ENCODE data around the gene PIK3C2B.

The PIK3C2B gene

GRCh38 chr1:204506969-204507316 is 12.3 kb upstream of the PIK3C2B start:
- no peaks in the 10 kb centered on the region for H4K20me1 ChIP-seq (ENCODE audit: insufficient read depth, low read length)
- H3K4me3 ChIP-seq (ENCODE audit: low read length): peak overlapping the region; percentile 60
- no peaks in the 10 kb centered on the region for H3K27me3 ChIP-seq (replicated peaks; ENCODE audit: insufficient read depth, low read length)
- H3K4me2 ChIP-seq (ENCODE audit: low read depth, low read length): peak overlapping the region; percentile 67
- no peaks in the 10 kb centered on the region for H3K9me3 ChIP-seq (replicated peaks; ENCODE audit: insufficient read depth, low read length)
- H3K27ac ChIP-seq (ENCODE audit: low read length): peak overlapping the region; percentile 86
- H2AFZ ChIP-seq (ENCODE audit: low read length): peak overlapping the region; percentile 56
- peak; percentile 98 for DNase-seq
- H3K9me2 ChIP-seq (replicated peaks; ENCODE audit: insufficient read depth, low read length): no peaks in the 10 kb centered on the region
- H3K9ac ChIP-seq (ENCODE audit: low read length): peak overlapping the region; percentile 80
- TF ChIP-seq, protein P1, sequence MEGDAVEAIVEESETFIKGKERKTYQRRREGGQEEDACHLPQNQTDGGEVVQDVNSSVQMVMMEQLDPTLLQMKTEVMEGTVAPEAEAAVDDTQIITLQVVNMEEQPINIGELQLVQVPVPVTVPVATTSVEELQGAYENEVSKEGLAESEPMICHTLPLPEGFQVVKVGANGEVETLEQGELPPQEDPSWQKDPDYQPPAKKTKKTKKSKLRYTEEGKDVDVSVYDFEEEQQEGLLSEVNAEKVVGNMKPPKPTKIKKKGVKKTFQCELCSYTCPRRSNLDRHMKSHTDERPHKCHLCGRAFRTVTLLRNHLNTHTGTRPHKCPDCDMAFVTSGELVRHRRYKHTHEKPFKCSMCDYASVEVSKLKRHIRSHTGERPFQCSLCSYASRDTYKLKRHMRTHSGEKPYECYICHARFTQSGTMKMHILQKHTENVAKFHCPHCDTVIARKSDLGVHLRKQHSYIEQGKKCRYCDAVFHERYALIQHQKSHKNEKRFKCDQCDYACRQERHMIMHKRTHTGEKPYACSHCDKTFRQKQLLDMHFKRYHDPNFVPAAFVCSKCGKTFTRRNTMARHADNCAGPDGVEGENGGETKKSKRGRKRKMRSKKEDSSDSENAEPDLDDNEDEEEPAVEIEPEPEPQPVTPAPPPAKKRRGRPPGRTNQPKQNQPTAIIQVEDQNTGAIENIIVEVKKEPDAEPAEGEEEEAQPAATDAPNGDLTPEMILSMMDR (IDR thresholded peaks at IDR 0.05; ENCODE audit: low read length): no peak
- TF ChIP-seq EZH2 (optimal IDR thresholded peaks at IDR 0.05; ENCODE audit: low read depth, low read length) (no peak), EZH2phosphoT487 (IDR thresholded peaks at IDR 0.05; ENCODE audit: low read length) (no peak)
- H3F3A ChIP-seq (ENCODE audit: insufficient read depth, low read length): peaks cover 26% of the 10 kb centered on the region
- H3K36me3 ChIP-seq (replicated peaks; ENCODE audit: insufficient read depth, low read length): no peaks in the 10 kb centered on the region
- H3K4me1 ChIP-seq (ENCODE audit: low read length): peaks cover 8% of the 10 kb centered on the region
- no peaks in the 10 kb centered on the region for H3K79me2 ChIP-seq (ENCODE audit: low read length)

DNA sequence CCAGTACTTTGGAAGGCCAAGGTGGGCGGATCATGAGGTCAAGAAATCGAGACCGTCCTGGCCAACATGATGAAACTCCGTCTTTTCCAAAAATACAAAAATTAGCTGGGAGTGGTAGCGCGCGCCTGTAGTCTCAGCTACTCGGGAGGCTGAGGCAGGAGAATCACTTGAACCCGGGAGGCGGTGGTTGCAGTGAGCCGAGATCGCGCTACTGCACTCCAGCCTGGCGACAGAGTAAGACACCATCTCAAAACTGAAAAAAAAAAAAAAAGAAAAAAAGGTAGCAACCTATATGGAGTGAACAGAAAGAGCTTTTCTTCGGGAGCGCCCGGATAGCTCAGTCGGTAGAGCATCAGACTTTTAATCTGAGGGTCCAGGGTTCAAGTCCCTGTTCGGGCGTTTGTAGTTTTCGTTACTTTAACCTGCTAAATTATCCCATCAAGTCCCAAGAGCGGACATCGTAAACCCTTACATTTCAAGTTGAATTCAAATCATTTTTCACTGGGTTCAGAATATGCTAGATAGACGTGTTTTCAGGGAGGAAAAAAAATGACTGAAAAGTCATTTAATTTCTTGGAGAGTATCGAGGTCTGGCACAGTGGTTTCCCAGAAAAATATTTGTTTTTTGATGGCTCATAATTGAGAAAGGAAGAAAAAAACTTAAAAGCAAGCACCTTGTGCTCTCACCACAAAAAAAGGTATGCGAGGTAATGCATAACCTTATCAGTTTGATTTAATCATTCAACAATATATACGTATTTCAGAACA is 11.8 kb upstream of the PIK3C2B start:
- peak overlapping the region; percentile 60 for H3K4me3 ChIP-seq (ENCODE audit: low read length)
- H3K36me3 ChIP-seq (replicated peaks; ENCODE audit: insufficient read depth, low read length): no peaks in the 10 kb centered on the region
- peak; percentile 94 for DNase-seq
- TF ChIP-seq EZH2phosphoT487 (IDR thresholded peaks at IDR 0.05; ENCODE audit: low read length): no peak
- no peak for TF ChIP-seq EZH2 (optimal IDR thresholded peaks at IDR 0.05; ENCODE audit: low read depth, low read length)
- TF ChIP-seq, protein P1 (IDR thresholded peaks at IDR 0.05; ENCODE audit: low read length): no peak
- H3K4me1 ChIP-seq (ENCODE audit: low read length): peaks cover 8% of the 10 kb centered on the region
- H3K79me2 ChIP-seq (ENCODE audit: low read length): no peaks in the 10 kb centered on the region
- peak overlapping the region; percentile 63 for H3K9ac ChIP-seq (ENCODE audit: low read length)
- no peaks in the 10 kb centered on the region for H3K9me3 ChIP-seq (replicated peaks; ENCODE audit: insufficient read depth, low read length)
- H3K27me3 ChIP-seq (replicated peaks; ENCODE audit: insufficient read depth, low read length): no peaks in the 10 kb centered on the region
- no peaks in the 10 kb centered on the region for H3K9me2 ChIP-seq (replicated peaks; ENCODE audit: insufficient read depth, low read length)
- peak overlapping the region; percentile 86 for H3K27ac ChIP-seq (ENCODE audit: low read length)
- peak overlapping the region; percentile 25 for H2AFZ ChIP-seq (ENCODE audit: low read length)
- H3K4me2 ChIP-seq (ENCODE audit: low read depth, low read length): peak overlapping the region; percentile 67
- H4K20me1 ChIP-seq (ENCODE audit: insufficient read depth, low read length): no peaks in the 10 kb centered on the region
- peaks cover 26% of the 10 kb centered on the region for H3F3A ChIP-seq (ENCODE audit: insufficient read depth, low read length)

- Histone ChIP-seq H4K20me1 (ENCODE audit: insufficient read depth, low read length) (no peaks in the 10 kb centered on the region), H3K4me3 (ENCODE audit: low read length) (peak overlapping the region; percentile 55), H3K4me2 (ENCODE audit: low read depth, low read length) (peak overlapping the region; percentile 56), H3K36me3 (replicated peaks; ENCODE audit: insufficient read depth, low read length) (no peaks in the 10 kb centered on the region), H3K79me2 (ENCODE audit: low read length) (no peaks in the 10 kb centered on the region), H3K27me3 (replicated peaks; ENCODE audit: insufficient read depth, low read length) (no peaks in the 10 kb centered on the region), H3K9me2 (replicated peaks; ENCODE audit: insufficient read depth, low read length) (no peaks in the 10 kb centered on the region), H3K9ac (ENCODE audit: low read length) (peak overlapping the region; percentile 63), H3K27ac (ENCODE audit: low read length) (peak overlapping the region; percentile 86; the same call in 1 of the 2 replicates), H3K9me3 (replicated peaks; ENCODE audit: insufficient read depth, low read length) (no peaks in the 10 kb centered on the region), H3F3A (ENCODE audit: insufficient read depth, low read length) (peaks cover 26% of the 10 kb centered on the region), H2AFZ (ENCODE audit: low read length) (peak overlapping the region; percentile 25), H3K4me1 (ENCODE audit: low read length) (peaks cover 8% of the 10 kb centered on the region)
- TF ChIP-seq, protein P1 (IDR thresholded peaks at IDR 0.05; ENCODE audit: low read length): no peak
- TF ChIP-seq EZH2phosphoT487 (IDR thresholded peaks at IDR 0.05; ENCODE audit: low read length): no peak
- TF ChIP-seq EZH2 (optimal IDR thresholded peaks at IDR 0.05; ENCODE audit: low read depth, low read length): no peak
- DNase-seq: no peak
Measured at GRCh38 chr1:204505674-204506200, 11.1 kb upstream of the PIK3C2B start.
